Measurements from ENCODE around the gene LLGL1.
A peak's percentile ranks its signal among the peaks of the same experiment; 100 is the strongest.

Gene LLGL1

DNA sequence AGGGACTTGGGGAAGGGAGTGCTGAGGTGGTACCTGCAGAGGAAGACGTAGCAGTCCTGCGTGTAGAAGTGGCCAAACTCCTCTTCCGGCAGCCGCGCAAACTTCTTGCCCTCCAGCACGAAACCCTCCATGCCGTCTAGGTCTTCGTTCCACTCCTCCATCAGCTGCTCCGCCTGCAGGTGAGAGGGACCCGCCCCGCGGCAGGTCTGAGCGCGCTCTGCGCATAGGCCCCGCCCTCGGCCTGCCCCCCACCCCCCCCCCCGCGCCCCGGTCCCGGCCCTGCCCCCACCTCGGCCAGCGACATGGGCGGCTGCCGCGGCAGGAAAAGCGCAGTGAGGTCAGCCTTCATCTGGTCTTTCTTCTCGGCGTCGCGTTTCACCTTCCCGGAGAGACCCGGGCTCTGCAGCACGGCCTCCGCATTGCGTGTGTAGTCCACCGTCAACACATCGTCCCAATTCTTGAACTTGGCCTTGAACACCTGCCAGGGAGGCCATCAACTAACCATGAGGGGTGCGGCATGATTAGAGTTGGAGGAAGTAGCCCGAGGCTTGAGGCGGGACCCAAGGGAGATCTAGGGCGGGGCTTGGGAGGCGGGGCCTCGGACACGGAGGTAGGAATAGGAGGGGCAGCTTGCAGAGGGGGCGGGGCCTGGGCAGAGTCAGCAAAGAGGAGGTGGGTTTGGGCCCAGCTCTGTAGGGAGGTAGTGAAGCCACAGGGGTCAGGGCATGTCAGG lies 21.6 kb downstream of the LLGL1 start:
- DNase-seq (ENCODE audit: low read depth) = no peak
- TF ChIP-seq, protein P1, sequence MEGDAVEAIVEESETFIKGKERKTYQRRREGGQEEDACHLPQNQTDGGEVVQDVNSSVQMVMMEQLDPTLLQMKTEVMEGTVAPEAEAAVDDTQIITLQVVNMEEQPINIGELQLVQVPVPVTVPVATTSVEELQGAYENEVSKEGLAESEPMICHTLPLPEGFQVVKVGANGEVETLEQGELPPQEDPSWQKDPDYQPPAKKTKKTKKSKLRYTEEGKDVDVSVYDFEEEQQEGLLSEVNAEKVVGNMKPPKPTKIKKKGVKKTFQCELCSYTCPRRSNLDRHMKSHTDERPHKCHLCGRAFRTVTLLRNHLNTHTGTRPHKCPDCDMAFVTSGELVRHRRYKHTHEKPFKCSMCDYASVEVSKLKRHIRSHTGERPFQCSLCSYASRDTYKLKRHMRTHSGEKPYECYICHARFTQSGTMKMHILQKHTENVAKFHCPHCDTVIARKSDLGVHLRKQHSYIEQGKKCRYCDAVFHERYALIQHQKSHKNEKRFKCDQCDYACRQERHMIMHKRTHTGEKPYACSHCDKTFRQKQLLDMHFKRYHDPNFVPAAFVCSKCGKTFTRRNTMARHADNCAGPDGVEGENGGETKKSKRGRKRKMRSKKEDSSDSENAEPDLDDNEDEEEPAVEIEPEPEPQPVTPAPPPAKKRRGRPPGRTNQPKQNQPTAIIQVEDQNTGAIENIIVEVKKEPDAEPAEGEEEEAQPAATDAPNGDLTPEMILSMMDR (conservative IDR thresholded peaks at IDR 0.05; ENCODE audit: low read length) = no peak
- H3K4me3 ChIP-seq (ENCODE audit: low read length) = no peak overlapping the region

DNA sequence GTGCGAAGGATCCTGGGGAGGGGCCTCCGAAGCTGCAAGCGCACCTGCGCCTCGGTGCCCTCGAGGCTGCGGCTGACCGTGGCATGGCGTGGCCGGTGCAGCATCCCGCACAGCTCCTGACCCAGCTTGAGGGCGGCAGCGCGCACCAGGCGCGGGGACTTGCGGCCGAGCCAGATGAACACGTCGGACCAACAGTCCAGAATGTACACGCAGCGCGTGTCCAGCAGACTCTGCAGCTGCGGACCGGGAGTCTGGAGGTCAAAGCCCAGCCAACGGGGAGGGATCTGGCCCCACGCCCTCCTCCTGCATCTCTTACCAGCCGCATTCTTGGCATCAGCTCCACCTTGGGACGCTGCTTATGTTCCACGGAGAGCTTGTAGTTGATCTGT lies 22.2 kb downstream of the LLGL1 start:
- TF ChIP-seq, protein P1 (conservative IDR thresholded peaks at IDR 0.05; ENCODE audit: low read length) = no peak
- H3K4me3 ChIP-seq (ENCODE audit: low read length) = no peak overlapping the region
- no peak for DNase-seq (ENCODE audit: low read depth)

DNA sequence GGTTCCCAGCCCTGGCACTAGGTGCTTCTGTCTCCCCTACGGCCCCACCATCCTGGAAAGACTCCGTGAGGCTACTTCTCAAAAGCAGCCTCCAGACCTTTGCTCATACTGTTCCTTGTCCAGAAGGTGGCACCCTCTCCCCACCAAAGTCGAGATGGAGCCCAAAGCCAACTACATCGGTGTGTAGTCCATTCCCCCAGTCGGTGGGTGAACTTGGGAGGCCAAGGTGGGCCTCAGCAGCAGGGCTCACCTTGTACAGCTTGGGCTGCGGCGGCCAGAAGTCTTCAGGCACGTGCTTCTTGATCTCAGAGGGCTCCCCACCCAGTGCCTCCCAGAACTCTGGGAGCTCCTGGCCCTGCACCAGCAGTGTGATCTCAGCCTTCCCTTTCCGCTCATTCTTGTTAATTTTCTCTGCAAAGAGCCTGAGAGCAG lies 22.9 kb downstream of the LLGL1 start:
- peak; percentile 59 for DNase-seq (ENCODE audit: low read depth)
- TF ChIP-seq, protein P1 (conservative IDR thresholded peaks at IDR 0.05; ENCODE audit: low read length) = peak; percentile 70
- no peak overlapping the region for H3K4me3 ChIP-seq (ENCODE audit: low read length)

DNA sequence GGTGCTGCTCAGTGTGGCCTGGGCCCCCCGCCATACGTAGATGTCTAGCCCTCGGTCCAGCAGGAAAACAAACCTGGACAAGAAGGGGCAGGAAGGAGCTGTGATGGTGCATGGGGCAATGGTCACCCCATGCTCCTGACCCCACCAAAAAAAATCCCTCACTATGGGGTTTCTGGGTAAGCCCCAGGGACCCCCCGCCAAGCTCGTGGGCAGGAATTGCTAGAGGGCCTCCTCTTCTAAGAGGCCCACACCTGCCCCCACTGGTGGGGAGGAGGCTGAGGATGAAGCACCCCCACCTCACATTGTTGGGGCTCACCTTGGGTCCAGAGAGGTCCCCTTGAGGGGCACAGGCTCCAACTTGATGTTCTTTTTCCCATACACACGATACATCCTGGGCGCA lies 23.4 kb downstream of the LLGL1 start:
- TF ChIP-seq, protein P1 (conservative IDR thresholded peaks at IDR 0.05; ENCODE audit: low read length) = no peak
- H3K4me3 ChIP-seq (ENCODE audit: low read length) = no peak overlapping the region
- no peak for DNase-seq (ENCODE audit: low read depth)

DNA sequence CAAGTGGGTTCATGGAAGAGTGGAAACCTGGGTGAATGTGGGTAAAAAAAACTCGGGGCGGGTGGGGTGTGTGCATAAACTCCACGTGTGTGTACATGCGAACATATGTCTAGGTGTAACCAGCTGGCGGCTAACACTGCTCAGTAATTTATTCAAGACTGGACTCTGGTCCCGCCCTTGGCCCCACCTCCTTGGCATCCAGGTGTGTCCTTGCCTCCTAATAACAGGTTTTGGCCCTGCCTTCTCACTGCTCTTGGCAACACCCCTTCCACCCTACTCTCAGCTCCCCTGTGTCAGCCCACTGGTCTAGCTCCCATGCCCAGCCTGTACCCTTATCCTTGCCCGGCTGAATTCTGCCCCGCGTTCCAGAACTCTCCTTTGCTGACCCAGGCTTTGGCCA lies 24.8 kb downstream of the LLGL1 start:
- no peak for DNase-seq (ENCODE audit: low read depth)
- TF ChIP-seq, protein P1 (conservative IDR thresholded peaks at IDR 0.05; ENCODE audit: low read length) = no peak
- no peak overlapping the region for H3K4me3 ChIP-seq (ENCODE audit: low read length)

DNA sequence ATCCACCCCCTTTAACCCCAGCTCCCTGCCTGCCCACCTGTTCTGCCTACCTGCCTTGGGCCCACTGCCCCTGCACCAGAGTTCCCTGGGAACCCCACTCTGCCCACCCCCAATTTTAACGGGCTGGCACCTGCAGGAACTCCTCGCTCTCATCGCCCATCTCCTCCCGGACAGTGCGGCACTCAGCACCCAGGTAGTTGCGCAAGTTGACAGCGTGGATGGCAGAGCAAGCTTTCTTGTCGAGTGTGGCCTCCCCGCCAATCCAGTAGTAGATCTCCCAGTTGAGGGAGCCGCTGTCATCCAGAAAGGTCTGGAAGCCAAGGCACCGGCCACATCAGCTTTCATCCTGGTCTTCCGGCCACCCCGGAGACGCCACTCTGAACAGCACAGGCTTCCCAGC lies 25.3 kb downstream of the LLGL1 start:
- DNase-seq (ENCODE audit: low read depth) = no peak
- H3K4me3 ChIP-seq (ENCODE audit: low read length) = no peak overlapping the region
- TF ChIP-seq, protein P1 (conservative IDR thresholded peaks at IDR 0.05; ENCODE audit: low read length) = no peak

DNA sequence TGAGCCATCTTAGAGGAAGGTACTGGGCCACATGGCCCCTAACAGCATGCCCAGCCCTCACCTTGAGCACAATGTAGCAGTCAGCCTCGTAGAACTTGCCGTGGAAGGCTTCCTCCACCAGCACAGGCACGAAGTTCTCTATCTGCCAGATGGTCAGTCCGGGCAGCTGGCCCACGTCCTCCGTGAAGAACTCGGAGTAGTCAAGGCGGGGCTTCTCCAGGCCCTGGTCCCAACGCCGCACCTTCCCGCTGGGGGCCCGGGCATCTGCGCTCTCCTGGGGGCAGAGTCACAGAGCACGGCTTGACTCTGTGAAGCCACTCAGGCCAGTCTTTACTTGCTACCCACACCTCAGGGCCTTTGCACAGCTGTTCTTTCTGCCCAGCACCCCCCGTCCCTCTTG lies 25.8 kb downstream of the LLGL1 start:
- no peak for DNase-seq (ENCODE audit: low read depth)
- no peak overlapping the region for H3K4me3 ChIP-seq (ENCODE audit: low read length)
- TF ChIP-seq, protein P1 (conservative IDR thresholded peaks at IDR 0.05; ENCODE audit: low read length) = no peak
